GM19455 (cell line): ENCODE measurements around the gene ZDHHC4.
"Not testable (repeated sequence)": the region's sequence is repeated elsewhere in the genome, so short reads cannot be mapped to it uniquely, and the experiment has no call there.

ENCODE experiments used
- ATAC-seq: cut with Tn5 transposase; IDR thresholded peaks from one replicate; pipeline ENCODE4 v1.9.1; 2021; ENCODE audit not compliant: unreplicated experiment

The ZDHHC4 gene

GRCh38 chr7:6559896-6560295, 17.4 kb upstream of the ZDHHC4 start:
- no peak for ATAC-seq

GRCh38 chr7:6562106-6562505, 15.1 kb upstream of the ZDHHC4 start:
- ATAC-seq: no peak

- ATAC-seq: no peak
Measured at GRCh38 chr7:6563936-6564770, 13.1 kb upstream of the ZDHHC4 start.

- no peak for ATAC-seq
Measured at GRCh38 chr7:6565655-6566054, 11.6 kb upstream of the ZDHHC4 start.

- no peak for ATAC-seq
Measured at GRCh38 chr7:6567886-6568285, 9.4 kb upstream of the ZDHHC4 start.

GRCh38 chr7:6571160-6571779, 6.0 kb upstream of the ZDHHC4 start:
- no peak for ATAC-seq

- no peak for ATAC-seq
Measured at GRCh38 chr7:6575281-6576023, 1.8 kb upstream of the ZDHHC4 start.

GRCh38 chr7:6576024-6576866, 1.0 kb upstream of the ZDHHC4 start:
- no peak for ATAC-seq

- not testable (repeated sequence) for ATAC-seq
Measured at GRCh38 chr7:6576867-6577368, 336 bp upstream of the ZDHHC4 start.

- no peak for ATAC-seq
Measured at GRCh38 chr7:6578114-6579084, 1.1 kb downstream of the ZDHHC4 start.

GRCh38 chr7:6579446-6579845, 2.2 kb downstream of the ZDHHC4 start:
- ATAC-seq: no peak

GRCh38 chr7:6585746-6586432, 8.6 kb downstream of the ZDHHC4 start:
- ATAC-seq: not testable (repeated sequence)

GRCh38 chr7:6588566-6588965, 11.3 kb downstream of the ZDHHC4 start:
- no peak for ATAC-seq

GRCh38 chr7:6589151-6589828, 12.0 kb downstream of the ZDHHC4 start:
- ATAC-seq: no peak

GRCh38 chr7:6589829-6590644, 12.8 kb downstream of the ZDHHC4 start, which contains the start of gene INTS15:
INTS15 (plus strand) TSS chr7:6590021; CDS start chr7:6590284, 263 bp downstream.
- ATAC-seq: peak; percentile 88

GRCh38 chr7:6590645-6591110, 13.4 kb downstream of the ZDHHC4 start:
- ATAC-seq: peak; percentile 1

- ATAC-seq: no peak
Measured at GRCh38 chr7:6600093-6600492, 22.8 kb downstream of the ZDHHC4 start.
